A204.1 (cell line): ENCODE measurements around the gene ZNF888.
"Not testable (repeated sequence)": the region's sequence is repeated elsewhere in the genome, so short reads cannot be mapped to it uniquely, and the experiment has no call there.

Source experiments
- FAIRE-seq: peaks from 2 replicates; lab custom pipeline; 2012; peaks lifted over from hg19 to GRCh38; lab: Jason Lieb, UNC

Gene ZNF888

DNA sequence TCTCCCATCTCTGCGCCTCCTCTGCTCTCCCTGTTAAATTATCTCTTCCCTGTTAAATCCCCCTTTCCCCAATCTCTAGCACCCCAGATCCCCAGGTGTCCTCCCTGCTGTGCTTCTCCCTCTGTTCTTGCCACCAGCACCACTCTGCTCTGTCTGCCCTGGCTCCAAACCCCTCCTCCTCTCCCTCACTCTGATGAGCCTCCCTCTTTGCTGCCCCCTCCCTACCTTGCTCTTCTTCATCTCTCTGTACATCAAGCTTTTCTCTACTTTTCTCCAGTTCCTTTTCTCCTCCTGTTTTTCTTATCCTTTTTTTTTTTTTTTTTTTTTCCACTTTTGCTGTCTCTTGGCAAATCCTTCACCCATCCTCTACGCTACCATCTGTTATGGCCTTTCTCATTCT, 18.3 kb upstream of the ZNF888 start:
- FAIRE-seq: not testable (repeated sequence)

DNA sequence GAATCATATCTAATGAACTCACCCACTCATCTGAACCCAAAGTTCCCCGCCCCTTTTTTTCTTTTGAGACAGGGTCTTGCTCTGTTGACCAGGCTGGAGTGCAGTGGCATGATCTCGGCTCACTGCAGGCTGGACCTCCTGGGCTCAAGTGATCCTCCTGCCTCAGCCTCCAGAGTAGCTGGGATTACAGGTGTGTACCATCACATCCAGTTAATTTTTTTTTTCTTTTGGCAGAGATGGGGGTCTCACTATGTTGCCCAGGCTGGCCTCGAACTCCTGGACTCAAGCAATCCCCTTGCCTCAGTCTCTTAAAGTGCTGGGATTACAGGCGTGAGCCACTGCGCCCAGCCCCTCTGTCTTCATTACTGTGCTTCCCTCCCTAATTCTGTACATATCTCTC, 17.7 kb upstream of the ZNF888 start:
- not testable (repeated sequence) for FAIRE-seq

DNA sequence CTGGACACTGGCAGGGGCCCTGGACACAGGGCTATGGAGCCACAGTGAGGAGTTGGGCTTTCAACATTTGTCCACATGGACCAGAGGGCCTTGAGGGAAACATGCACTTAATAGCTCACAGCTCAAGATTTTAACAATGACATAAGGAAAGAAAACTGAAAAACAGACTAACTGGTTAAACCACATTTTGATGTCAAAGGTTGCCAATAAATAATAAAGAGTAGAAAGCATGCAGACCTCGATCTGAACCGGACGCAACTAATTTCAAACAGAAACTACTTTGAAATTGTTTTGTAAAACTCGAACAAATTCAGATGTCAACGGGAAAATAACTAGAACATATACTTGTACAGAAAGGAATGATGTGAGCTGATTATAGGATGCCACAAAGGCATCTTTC, 15.5 kb upstream of the ZNF888 start:
- FAIRE-seq: no peak

DNA sequence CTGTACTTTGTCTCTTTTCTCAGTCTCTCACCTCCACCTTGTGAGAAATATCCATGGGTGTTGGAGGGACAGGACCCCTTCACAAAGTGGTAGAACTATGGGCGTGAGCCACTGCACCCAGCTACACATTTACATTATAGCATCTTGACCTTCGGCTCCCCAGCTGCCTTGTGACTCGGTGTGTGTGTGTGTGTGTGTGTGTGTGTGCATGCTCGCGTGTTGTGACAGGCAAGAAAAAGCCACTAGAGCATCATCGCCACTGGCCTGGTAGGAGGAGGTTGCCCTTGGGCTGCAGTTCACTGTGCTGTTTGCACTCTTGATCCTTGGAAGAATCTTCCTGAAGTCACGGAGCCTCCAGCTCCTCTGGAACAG, 13.7 kb upstream of the ZNF888 start:
- FAIRE-seq: no peak

DNA sequence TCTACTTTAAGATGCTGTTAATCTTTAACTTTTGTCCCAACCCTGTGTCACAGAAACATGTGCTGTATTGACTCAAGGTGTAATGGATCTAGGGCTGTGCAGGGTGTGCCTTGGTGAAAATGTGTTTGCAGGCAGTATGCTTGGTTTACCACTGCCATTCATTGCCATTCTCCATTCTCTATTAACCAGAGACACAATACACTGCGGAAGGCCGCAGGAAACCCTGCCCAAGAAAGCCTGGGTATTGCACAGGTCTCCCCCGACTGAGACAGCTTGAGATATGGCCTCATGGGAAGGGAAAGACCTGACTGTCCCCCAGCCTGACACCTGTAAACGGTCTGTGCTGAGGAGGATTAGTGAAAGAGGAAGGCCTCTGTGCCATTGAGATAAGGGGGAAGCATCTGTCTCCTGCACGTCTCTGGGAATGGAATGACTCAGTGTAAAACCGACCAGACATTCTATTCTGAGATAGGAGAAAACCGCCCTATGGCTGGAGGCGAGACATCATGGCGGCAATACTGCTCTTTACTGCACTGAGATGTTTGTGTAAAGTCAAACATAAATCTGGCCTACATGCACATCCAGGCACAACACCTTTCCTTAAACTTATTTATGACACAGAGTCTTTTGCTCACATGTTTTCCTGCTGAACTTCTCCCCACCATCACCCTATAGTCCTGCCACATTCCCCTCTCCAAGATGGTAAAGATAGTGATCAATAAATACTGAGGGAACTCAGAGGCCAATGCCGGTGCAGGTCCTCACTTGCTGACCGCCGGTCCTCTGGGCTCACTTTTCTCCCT, 13.1 kb upstream of the ZNF888 start:
- FAIRE-seq: no peak

DNA sequence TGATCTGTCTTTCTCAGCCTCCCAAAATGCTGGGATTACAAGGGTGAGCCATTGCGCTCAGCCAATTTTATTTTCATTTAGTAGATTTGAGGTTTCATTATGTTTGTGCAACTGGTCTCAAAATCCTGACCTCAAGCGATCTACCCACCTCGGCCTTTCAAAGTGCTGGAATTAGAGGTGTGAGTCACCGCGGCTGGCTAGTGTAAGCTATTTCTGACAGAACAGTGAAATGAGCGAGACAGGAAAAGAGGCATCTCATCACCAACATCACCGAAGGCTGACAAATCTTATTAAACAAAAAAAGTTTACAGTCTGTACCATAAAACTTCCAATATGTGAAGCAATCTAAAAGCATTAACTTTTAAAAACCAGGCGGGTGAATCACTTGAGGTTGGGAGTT, 12.2 kb upstream of the ZNF888 start:
- no peak for FAIRE-seq

DNA sequence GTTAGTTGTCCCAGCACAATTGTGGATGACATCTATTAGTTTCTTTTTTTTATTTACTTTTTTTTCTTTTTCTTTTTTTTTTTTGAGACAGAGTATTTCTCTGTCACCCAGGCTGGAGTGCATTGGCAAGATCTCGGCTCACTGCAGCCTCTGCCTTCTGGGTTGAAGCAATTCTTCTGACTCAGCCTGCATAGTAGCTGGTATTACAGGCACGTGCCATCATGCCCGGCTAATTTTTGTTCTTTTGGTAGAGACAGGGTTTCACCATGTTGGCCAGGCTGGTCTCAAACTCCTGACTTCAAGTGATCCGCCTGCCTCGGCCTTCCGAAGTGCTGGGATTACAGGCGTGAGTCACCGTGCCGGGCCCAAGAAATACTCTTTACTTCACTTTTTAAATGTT, 1.4 kb upstream of the ZNF888 start:
- FAIRE-seq: not testable (repeated sequence)

DNA sequence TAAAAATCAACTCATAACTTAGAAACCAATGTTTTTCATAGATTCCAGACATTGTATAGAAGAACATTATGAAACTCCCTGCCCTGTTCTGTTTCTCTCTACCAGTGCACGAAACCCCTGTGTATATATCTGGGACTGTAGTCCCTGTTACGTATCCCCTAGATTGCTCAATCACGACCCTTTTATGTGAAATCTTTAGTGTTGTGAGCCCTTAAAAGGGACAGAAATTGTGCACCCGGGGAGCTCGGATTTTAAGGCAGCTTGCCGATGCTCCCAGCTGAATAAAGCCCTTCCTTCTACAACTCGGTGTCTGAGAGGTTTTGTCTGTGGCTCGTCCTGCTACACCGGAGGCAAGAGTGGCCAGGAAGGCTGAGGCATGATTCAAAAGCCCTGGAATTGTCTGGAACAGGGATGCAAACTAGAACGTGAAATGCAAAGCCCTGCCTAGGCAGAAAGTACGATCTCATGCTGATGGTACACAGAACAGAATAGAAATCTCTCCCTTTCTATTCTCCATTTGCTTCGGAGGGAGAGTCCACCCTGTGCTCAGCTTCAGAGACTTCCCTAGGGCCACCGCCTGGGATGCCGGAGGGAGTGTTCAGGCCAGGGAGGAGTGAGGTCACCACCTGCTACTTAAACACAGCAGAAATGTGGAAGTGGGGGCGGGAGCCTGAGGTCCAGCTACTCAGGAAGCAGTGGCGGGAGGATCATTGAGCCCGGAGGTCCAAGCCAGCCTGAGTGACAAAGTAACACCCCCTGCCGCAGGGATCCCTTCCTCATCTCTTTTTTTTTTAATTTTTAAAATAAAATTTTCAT, 758 bp upstream of the ZNF888 start:
- no peak for FAIRE-seq

DNA sequence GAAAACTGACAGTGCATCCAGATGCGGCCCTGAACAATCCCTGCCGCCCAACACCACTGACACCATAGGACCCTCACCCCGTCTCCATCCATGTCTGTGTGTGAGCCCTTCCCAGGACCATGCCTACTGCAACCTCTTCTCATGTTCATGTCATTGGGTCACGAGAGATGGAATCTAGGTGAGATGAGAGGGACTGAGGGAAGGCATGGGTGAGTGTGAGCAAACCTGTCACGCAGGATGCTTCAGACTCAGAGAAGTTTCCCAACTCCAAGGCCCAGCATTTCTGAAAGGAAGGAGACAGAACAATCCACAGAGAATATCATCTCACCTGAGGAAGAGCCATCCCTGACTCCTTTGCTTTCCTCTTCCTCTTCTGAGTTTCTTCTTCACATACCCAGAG, 5.7 kb downstream of the ZNF888 start:
- FAIRE-seq: no peak

DNA sequence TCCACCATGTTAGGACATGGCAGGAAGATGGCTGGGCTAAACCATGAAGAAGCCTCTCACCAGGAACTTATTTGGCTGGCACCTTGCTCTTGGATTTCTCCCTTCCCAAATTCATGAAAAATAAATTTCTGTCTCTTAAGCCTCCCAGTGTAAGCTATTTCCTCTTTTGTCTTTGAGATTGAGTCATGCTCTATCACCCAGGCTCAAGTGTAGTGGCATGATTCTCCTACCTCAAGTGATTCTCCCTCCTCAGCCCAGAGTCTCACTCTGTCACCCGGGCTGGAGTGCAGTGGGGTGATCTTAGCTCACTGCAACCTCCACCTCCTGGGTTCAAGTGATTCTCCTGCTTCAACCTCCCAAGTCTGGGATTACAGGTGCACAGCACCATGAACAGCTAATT, 12.6 kb downstream of the ZNF888 start:
- no peak for FAIRE-seq

DNA sequence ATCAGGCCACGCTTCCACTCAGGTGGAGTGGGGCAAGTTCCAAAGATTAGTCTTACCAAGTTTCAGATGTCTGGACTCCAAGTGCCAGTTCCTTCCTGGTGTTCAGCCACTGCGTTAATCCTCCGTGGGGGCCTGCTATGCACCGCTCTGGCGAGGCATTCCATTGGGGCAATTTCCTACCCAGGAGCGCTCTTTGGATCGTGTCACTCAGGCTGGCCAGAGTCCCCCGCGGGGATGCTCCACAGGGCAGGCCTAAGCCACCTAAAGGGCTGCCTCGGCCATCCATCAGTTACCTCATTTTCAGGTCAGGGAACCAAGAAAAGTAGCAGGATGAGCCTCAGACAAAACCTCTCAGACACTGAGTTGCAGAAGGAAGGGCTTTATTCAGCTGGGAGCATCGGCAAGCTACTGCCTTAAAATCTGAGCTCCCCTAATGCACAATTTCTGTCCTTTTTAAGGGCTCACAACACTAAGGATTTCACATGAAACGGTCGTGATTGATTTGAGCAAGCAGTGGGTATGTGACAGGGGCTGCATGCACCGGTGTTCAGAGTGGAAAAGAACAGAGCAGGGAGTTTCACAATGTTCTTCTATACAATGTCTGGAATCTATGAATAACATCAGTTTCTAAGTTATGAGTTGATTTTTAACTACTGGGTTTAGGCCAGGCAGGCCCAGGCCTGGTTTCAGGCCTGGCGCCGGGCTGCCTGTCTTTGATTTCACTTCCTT, 19.0 kb downstream of the ZNF888 start:
- FAIRE-seq: not testable (repeated sequence)

DNA sequence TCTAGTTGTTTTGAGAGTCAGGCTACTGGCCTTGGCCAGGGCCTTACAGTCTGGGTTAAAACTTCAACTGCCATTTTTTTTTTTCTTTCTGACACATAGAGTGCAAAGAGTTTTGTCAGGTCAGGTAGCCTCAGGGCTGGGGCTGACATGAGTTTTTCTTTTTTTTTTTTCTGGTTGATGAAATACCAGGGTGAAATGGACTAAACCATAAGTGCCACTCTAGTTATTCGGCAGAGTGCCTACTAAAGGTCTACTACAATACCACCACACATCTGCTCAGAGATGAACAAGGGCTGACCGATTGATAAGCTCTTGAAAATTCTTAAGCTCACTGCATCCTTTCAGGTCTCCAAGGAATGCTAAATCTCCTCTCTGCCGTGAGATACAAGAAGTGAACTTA, 21.4 kb downstream of the ZNF888 start:
- no peak for FAIRE-seq

DNA sequence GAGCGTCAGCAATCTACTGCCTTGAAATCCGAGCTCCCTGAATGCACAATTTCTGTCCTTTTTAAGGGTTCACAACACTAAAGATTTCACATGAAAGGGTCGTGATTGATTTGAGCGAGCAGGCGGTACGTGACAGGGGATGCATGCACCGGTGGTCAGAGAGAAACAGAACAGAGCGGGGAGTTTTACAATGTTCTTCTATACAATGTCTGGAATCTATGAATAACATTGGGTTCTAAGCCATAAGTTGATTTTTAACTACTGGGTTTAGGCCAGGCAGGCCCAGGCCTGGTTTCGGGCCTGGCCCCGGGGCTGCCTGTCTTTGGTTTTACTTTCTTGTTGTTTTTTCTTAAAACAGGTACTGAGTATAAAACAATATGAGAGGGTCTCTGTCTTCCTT, 24.6 kb downstream of the ZNF888 start:
- FAIRE-seq: not testable (repeated sequence)

DNA sequence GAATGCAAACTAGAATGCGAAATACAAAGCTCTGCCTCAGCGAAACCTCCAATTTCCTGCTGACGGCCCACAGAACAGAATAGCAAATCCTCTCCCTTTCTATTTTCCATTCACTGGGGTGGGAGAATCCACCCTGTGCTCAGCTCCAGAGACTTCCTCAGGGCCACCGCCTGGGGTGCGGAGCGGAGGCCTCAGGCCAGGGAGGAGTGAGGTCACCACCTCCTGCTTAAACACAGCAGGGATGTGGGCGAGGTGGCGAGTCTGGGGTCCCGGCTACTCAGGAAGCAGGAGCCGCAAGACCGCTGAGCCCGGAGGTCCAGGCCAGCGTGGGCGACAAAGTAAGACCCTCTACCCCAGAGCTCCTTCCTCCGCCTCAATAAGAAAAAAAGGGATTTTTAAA, 25.1 kb downstream of the ZNF888 start:
- FAIRE-seq: no peak

DNA sequence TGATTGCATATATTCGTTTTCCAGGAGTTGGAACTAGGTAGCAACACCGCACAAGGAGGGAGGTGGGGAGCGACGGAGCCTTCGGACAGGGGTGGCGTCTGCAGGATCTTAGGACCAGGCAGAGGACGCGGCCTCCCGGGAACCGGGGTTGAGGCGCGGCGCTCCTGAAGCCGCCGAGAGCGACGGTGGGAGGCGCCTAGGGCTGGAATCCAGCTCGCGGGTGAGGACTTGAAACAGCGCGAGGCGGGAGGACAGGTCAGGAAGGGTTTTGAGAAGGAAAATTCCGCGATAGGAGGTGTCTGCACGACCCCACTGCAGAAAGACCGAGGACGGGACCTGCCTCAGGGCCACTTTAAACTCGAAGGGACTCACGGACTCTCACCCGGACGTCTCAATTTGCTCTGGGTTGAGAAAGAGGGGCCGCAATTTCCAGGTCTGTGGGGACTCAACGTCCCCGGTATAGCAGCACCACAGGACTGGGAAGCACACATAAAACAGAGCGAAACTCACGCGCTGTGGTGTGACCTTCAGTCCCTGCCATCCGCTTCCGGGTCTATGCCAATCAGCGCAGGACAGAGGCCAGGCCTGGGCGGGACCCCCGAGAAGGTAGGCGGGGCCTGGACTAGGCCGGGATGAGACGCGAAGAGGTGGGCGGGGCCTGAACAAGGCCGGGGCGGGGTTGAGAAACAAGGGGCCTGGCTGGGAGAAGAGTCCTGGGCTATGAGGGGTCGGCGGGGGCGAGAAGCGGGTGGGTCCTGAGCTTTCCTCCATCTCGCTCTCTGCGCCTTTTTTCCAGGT, 25.9 kb downstream of the ZNF888 start, which contains the start of gene ZNF320:
TSS of gene ZNF320 (minus strand) at position 498 of the 798 bp plus-strand sequence. CDS start 7,380 bp downstream, outside the sequence.
- FAIRE-seq: no peak

DNA sequence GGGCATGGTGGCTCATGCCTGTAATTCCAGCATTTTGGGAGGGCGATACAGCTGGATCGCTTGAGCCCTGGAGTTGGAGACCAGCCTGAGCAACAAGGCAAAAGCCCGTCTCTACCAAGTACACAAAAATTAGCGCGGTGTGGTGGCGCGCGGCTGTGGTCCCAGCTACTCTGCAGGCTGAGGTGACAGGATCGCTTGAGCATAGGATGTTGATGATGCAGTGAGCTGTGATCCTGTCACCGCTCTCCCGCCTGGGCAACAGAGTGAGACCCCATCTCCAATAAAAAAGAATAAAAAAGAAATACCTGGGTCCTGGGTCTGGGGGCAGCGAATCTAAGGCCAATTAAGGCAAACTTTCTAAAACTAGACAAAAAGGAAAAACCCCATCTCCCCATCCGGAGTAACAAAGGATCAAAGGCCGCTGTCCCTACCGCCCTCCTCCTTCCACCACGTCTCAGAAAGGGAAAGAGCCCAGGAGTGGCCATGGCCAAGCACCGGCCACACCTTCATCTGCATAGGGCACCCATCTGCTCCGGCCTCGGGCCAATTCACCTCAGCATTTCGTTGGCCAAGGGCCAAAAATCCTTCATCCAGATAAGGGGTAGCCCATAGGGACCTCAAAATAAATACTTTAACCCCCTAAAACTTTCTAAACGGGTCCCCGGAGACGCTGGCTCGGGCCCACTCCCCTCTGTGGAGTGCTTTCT, 26.6 kb downstream of the ZNF888 start:
- FAIRE-seq: no peak

DNA sequence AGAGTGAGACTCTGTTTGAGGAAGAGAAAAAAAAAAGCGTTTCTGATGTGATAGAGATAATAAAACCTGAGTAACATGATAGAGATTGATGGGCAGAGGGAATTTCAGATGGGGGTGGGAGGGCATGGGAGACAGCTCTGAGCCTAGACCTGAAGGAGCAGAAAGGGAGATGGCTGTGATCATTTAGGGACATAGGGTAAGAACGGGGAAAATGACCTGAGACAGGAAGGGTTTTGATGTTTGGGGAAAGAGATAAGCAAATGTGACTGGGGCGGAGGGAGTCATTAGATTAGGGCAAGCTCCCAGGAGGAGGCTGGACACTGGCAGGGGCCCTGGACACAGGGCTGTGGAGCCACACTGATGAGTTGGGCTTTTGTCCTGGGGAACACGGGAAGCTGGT, 31.9 kb downstream of the ZNF888 start:
- no peak for FAIRE-seq

DNA sequence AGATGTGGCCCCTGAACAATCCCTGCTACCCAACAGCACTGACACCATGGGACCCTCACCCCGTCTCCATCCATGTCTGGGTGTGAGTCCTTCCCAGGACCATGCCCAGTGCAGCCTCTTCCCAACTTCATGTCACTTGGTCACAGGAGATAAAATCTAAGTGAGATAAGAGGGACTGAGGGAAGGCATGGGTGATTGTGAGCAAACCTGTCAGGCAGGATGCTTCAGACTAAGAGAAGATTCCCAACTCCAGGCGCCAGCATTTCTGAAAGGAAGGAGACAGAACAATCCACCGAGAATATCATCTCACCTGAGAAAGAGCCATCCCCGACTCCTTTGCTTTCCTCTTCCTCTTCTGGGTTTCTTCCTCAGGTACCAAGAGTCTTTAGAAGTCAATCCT, 33.3 kb downstream of the ZNF888 start:
- FAIRE-seq: no peak

DNA sequence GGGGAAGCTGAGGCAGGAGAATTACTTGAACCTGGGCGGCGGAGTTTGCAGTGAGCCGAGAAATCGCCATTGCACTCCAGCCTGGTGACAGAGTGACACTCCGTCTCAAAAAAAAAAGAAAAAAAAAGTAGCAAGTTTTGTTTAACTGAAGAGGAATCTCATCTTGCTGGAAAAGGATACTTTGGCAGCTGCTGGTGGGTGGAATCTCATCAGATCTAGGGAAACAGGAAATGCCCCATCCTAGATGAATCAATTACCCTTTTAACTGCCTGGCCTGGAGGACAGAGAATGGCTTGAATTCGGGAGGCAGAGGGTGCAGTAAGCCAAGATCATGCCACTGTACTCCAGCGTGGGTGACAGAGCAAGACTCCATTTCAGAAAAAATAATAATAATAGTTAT, 34.2 kb downstream of the ZNF888 start:
- no peak for FAIRE-seq

DNA sequence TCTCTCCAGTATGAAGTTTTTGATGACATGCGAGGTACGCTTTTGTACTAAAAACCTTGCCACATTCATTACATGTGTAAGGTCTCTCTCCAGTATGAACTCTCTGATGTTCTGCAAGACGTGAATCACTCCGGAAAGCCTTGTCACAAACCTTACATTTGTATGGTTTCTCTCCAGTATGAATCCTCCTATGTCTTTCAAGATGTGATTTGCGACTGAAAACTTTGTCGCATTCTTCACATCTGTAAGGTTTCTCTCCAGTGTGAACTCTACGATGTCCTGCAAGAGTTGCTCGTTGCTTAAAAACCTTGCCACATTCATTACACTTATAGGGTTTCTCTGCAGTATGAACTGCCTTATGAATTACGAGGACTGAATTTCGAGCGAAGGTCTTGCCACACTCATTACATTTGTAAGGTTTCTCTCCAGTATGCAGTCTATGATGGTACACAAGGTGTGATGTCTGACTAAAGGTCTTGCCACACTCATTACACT, 42.3 kb downstream of the ZNF888 start:
- no peak for FAIRE-seq

DNA sequence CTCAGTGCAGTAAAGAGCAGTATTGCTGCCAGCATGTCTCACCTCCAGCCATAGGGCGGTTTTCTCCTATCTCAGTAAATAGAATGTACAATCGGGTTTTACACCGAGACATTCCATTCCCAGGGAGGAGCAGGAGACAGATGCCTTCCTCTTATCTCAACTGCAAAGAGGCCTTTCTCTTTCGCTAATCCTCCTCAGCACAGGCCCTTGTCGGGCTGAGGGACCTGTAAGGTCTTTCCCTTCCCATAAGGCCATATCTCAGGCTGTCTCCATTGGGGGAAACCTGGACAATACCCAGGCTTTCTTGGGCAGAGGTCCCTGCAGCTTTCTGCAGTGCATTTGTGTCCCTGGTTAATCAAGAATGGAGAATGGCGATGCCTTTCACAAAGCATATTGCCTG, 50.2 kb downstream of the ZNF888 start:
- not testable (repeated sequence) for FAIRE-seq
